Measurements from ENCODE around the gene CMIP.
"Not testable (repeated sequence)": the region's sequence is repeated elsewhere in the genome, so short reads cannot be mapped to it uniquely, and the experiment has no call there.

The CMIP gene

DNA sequence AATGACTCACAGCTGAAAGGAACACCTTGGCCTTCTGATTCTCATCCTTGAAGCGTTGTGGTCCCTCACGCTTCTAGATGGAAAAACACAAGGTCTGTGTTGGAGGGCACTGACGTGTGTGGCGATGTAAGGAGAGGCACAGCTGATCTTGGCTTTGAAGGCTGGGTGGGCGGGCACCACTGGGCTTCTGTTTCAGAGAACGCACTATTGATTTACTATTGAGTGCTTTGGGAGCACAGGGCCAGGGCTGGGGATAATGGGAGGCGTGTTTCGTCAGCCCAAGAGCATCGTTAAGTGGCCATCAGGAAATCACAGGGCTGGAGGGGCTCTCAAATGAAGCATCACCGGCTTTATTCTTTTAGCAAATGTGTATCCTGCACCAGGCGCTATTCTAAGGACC is 70.7 kb downstream of the CMIP start:
- H3K36me3 Mint-ChIP-seq = no peaks in the 10 kb centered on the region
- H3K4me3 Mint-ChIP-seq = no peak overlapping the region
- H3K27ac Mint-ChIP-seq = no peak overlapping the region
- H3K4me1 Mint-ChIP-seq (ENCODE audit: low read depth) = peaks cover 5% of the 10 kb centered on the region
- no peaks in the 10 kb centered on the region for H3K27me3 Mint-ChIP-seq
- H3K9me3 Mint-ChIP-seq (ENCODE audit: low read depth) = no peaks in the 10 kb centered on the region

DNA sequence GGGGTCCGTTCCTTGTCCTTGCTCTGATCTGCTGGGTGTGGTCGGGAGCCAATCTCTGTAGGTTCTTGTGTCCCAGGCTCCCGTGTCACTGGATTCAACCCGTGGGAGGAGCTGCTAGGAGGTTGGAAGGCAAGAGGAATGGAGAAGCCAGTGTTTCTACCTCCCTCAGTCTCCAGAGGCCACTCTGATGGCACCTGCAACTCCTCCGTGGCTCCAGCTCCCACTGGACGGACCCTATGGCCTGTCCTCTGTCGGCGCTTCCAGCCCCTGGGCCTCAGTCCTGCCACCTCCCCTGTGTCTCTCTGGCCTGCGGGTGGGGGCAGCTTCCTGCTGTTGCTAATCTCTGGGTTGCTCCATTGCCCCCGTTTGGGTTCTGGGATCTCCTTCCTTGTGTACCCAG is 71.1 kb downstream of the CMIP start:
- no peaks in the 10 kb centered on the region for H3K9me3 Mint-ChIP-seq (ENCODE audit: low read depth)
- no peak overlapping the region for H3K27ac Mint-ChIP-seq
- peaks cover 8% of the 10 kb centered on the region for H3K4me1 Mint-ChIP-seq (ENCODE audit: low read depth)
- no peaks in the 10 kb centered on the region for H3K27me3 Mint-ChIP-seq
- H3K4me3 Mint-ChIP-seq = no peak overlapping the region
- H3K36me3 Mint-ChIP-seq = no peaks in the 10 kb centered on the region

DNA sequence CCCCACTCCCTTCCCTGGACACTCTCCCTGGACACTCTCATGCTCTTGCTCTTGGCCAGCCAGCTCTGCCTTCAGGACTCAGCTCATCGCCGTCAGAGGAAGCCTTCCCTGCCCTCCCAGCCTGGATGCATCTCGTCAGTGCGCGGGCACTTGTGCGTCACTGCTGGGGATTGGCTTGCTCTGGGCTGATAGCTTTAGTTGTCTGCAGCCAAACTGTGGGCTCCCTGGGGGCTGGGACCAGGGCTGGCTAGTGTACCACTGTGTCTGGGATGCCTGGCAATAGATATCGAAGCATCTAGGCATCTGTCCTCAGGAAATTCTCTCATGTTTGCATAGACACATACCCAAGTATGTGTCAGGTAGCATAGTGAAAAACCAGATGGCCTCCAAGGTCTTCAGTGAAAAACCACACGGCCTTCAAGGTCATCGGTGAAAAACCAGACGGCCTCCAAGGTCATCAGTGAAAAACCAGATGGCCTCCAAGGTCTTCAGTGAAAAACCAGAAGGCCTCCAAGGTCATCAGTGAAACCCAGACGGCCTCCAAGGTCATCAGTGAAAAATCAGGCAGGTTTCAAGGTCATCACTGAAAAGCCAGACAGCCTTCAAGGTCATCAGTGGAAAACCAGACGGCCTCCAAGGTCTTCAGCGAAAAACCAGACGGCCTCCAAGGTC is 72.0 kb downstream of the CMIP start:
- Mint-ChIP-seq H3K4me1 (ENCODE audit: low read depth) (peaks cover 17% of the 10 kb centered on the region), H3K4me3 (no peak overlapping the region), H3K27ac (no peak overlapping the region), H3K27me3 (no peaks in the 10 kb centered on the region), H3K36me3 (no peaks in the 10 kb centered on the region), H3K9me3 (ENCODE audit: low read depth) (no peaks in the 10 kb centered on the region)

DNA sequence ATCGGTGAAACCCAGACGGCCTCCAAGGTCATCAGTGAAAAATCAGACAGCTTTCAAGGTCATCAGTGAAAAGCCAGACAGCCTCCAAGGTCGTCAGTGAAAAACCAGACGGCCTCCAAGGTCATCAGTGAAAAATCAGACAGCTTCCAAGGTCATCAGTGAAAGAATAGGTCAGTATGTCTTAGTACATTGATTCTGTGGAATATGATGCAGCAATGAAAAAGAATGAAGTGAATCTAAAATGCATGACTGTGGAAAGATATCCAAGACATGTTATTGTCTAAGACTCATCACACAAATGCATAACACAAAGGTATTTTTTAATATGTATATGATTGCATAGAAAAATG is 72.5 kb downstream of the CMIP start:
- Mint-ChIP-seq H3K9me3 (ENCODE audit: low read depth) (no peaks in the 10 kb centered on the region), H3K36me3 (no peaks in the 10 kb centered on the region), H3K27me3 (no peaks in the 10 kb centered on the region), H3K27ac (no peak overlapping the region), H3K4me3 (no peak overlapping the region), H3K4me1 (ENCODE audit: low read depth) (peaks cover 20% of the 10 kb centered on the region)

DNA sequence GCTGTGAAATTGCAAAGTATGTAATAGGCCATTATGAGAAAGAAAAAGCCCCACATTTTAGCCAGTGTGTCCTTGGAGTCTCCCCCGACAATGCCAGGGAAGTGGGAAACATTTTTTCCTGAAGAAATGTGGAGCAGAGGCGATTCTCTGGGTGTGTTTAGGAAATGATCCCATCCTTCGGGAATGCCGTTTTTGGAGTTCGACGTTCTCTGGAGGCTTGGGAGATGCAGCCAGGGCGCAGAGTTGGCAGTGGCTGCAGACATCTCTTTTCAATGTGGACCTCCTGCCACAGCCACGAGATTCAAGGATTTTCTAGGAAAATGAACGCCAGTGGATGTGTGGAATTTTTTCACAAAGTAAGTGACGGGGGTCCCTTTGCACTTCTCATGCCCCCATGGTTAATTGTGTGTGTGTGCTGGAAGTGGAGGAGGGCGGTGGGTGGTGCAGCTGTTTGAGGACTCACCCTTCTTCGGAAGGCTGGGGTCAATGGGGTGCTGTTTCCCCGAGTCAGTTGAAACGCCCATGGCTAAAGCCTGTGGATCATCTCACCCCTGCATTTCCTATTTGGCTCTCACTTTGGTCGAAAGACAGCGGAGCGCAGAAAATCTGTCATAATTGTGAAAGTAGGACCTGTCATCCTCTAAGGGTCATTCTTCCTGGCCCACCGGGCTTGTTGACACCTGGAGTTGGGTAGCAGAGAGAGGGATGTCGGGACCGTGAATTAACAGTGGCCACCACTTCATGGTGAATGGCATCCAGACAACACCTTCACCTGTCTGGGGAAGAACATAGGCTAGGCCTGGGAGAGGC is 73.2 kb downstream of the CMIP start:
- H3K27ac Mint-ChIP-seq = no peak overlapping the region
- H3K27me3 Mint-ChIP-seq = no peaks in the 10 kb centered on the region
- no peaks in the 10 kb centered on the region for H3K9me3 Mint-ChIP-seq (ENCODE audit: low read depth)
- no peak overlapping the region for H3K4me3 Mint-ChIP-seq
- no peaks in the 10 kb centered on the region for H3K36me3 Mint-ChIP-seq
- peaks cover 24% of the 10 kb centered on the region for H3K4me1 Mint-ChIP-seq (ENCODE audit: low read depth)

DNA sequence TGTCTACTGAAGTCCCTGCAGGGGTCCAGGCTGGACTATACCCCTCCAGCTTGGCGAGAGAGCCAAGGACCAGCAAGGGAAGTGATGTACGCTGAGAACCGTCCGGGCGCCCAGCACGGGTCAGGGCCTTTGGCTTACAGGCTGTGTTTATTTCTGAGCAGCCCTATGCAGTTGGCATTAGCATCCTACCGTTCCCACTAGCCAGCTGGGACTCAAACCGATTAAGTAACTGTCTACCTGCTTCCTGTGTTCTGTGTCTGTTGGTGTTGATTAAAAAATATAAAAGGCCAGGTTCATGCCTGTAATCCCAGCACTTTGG is 73.8 kb downstream of the CMIP start:
- Mint-ChIP-seq H3K36me3 (peaks cover 4% of the 10 kb centered on the region), H3K27ac (no peak overlapping the region), H3K4me1 (ENCODE audit: low read depth) (peaks cover 23% of the 10 kb centered on the region), H3K9me3 (ENCODE audit: low read depth) (no peaks in the 10 kb centered on the region), H3K27me3 (no peaks in the 10 kb centered on the region), H3K4me3 (no peak overlapping the region)

DNA sequence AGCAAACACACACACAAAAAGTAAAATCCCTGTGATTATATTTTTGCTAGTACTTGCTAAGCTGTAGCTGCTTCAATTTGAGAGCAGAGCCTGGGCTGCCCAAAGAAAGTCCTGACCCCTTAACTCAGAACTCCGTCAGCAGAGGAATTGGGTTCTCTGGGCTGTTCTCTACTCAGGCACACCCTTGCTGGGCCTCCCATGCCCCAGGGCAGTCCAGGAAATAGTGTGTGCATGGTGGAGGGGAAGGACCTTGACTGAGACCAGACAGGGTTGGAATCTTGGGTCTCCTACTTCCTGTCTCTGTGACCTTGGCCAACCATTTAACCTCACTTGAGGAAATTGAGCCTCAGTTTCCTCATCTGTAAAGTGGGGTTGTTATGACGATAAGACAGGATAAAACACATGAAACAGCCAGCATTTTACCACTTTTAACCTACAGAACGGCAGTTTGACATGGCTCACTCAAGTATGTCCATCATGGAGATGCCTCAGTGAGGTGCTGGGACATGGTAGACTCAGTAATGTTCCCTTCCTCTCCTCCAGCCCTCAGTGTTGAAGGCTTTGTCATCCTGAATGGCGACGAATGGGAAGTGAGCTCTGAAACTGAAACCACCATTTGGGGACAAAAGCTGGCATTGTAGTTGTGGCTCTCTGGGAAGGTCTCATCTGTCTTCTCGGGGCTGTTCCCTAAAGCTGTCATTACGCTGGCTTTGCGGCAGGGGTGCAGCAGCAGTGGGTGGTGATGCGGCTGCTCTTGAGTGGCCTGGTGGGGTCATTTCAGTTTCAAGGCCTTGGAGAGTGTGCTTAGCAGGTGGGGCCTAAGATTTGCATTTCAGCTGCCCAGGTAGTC is 74.9 kb downstream of the CMIP start:
- Mint-ChIP-seq H3K27ac (peak overlapping the region; percentile 11), H3K4me3 (no peak overlapping the region), H3K27me3 (no peaks in the 10 kb centered on the region), H3K9me3 (ENCODE audit: low read depth) (no peaks in the 10 kb centered on the region), H3K4me1 (ENCODE audit: low read depth) (peaks cover 22% of the 10 kb centered on the region), H3K36me3 (peaks cover 4% of the 10 kb centered on the region)

DNA sequence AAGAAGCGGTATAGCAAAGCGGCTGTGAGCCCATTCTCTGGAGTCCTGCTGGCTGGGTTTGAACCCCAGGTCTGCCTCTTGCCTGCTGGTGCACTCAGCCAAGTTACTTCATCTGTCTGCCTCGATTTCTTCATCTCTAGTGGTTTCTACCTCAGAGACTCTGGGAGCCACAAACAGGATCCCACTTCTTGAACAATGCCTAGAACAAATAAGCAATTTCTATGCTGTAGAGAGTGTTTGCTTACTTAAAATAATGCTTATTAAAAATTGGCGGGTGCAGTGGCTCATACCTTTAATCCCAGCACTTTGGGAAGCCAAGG is 75.5 kb downstream of the CMIP start:
- Mint-ChIP-seq H3K27me3 (no peaks in the 10 kb centered on the region), H3K36me3 (peaks cover 4% of the 10 kb centered on the region), H3K9me3 (ENCODE audit: low read depth) (no peaks in the 10 kb centered on the region), H3K4me3 (no peak overlapping the region), H3K27ac (no peak overlapping the region), H3K4me1 (ENCODE audit: low read depth) (peaks cover 22% of the 10 kb centered on the region)

DNA sequence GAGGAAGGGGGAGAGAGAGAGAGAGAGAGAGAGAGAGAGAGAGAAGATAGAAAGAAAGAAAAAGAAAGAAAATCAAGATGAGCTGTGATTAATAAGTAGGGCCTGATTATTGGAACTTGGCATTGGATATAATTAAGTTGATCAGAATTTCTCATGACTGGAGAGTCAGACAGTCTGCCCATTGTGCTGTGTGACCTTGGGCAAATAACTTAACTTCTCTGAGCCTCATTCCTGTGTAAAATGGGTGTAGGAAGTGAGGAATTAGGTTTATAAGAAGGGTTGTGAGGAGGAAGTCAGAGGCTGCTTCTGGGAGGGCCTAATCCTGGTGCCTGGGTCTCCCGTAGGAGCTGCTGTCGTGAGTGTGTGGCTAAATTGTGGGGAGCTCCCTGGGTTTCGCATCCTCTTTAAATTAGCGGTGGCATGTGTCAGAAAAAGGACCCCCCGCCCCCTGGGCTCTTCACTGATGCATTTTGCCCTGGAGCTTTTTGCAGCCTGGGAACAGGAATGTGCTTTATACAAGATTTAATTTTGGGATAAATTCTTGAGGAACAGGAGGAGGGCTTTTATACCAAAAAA is 76.0 kb downstream of the CMIP start:
- peaks cover 22% of the 10 kb centered on the region for H3K4me1 Mint-ChIP-seq (ENCODE audit: low read depth)
- no peak overlapping the region for H3K4me3 Mint-ChIP-seq
- H3K36me3 Mint-ChIP-seq = peaks cover 4% of the 10 kb centered on the region
- no peaks in the 10 kb centered on the region for H3K9me3 Mint-ChIP-seq (ENCODE audit: low read depth)
- no peaks in the 10 kb centered on the region for H3K27me3 Mint-ChIP-seq
- peak overlapping the region; percentile 54 for H3K27ac Mint-ChIP-seq

DNA sequence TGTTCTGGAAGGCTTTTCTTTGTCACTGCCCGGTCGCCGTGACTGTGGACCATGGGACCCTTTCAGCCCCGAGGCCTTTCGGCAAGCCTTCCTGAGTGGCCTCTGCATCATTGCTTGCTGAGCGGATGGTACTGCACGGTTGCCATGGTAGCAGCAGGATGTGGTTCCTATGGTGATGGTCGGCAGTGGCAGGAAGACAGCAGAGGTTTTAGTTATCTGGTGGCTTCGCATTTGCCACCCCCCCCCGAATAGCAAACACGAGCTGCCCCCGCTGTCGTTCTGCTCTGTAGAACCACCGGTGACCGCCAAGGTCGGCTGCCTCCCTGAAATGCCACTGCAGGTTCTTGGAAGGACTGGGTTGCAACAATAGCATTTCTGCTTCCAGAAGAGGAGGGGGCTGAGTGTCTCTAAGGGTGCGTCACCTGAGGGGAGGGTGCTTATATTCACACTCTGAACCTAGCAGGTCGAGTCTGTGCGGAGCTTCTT is 76.6 kb downstream of the CMIP start:
- H3K4me3 Mint-ChIP-seq = no peak overlapping the region
- H3K36me3 Mint-ChIP-seq = peaks cover 4% of the 10 kb centered on the region
- H3K4me1 Mint-ChIP-seq (ENCODE audit: low read depth) = peaks cover 22% of the 10 kb centered on the region
- no peaks in the 10 kb centered on the region for H3K27me3 Mint-ChIP-seq
- H3K27ac Mint-ChIP-seq = peak overlapping the region; percentile 50
- H3K9me3 Mint-ChIP-seq (ENCODE audit: low read depth) = no peaks in the 10 kb centered on the region

DNA sequence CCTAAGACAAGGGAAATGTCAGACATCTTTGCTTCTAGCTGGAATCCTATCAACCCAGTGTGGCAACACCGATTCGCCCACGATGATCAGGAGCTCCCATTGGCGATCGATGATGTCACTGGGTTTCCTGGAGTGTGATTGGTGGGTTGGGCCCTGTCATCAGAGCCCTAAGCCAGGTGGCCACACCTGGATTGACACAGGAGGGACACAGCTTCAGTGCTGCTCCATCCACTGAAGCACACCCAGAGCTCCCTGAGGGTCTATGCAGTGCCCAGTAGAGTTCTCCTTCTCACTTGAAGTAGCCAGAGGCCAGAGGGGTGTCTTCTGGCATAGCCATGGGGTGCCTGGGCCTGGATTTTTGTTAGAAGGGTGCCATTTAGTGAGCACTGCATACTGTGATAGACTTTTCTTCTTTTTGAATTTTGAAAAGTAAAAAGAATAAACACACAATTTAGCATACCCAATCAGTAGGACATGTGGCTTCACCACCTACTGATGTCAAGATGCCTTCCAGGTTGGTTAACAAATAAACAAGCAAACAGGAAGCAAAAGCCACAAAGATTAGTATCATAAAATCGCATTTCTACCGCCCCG is 77.6 kb downstream of the CMIP start:
- Mint-ChIP-seq H3K4me3 (no peak overlapping the region), H3K36me3 (peaks cover 7% of the 10 kb centered on the region), H3K4me1 (ENCODE audit: low read depth) (peaks cover 27% of the 10 kb centered on the region), H3K27ac (no peak overlapping the region), H3K27me3 (no peaks in the 10 kb centered on the region), H3K9me3 (ENCODE audit: low read depth) (no peaks in the 10 kb centered on the region)

DNA sequence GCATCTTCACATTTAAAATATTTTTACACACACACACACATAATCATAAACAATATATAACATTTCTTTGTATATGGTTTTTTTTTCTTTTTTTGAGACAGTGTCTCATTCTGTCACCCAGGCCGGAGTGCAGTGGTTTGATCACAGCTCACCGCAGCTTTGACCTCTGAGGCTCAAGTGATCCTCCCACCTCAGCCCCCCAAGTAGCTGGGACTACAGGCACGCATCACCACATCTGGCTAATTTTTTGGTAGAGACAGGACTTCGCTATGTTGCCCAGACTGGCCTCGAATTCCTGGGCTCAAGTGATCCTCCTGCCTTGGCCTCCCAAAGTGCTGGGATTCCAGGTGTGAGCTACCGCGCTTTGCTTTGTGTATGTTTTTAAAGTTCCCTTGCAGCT is 78.2 kb downstream of the CMIP start:
- peaks cover 33% of the 10 kb centered on the region for H3K4me1 Mint-ChIP-seq (ENCODE audit: low read depth)
- not testable (repeated sequence) for H3K4me3 Mint-ChIP-seq, H3K27me3 Mint-ChIP-seq

DNA sequence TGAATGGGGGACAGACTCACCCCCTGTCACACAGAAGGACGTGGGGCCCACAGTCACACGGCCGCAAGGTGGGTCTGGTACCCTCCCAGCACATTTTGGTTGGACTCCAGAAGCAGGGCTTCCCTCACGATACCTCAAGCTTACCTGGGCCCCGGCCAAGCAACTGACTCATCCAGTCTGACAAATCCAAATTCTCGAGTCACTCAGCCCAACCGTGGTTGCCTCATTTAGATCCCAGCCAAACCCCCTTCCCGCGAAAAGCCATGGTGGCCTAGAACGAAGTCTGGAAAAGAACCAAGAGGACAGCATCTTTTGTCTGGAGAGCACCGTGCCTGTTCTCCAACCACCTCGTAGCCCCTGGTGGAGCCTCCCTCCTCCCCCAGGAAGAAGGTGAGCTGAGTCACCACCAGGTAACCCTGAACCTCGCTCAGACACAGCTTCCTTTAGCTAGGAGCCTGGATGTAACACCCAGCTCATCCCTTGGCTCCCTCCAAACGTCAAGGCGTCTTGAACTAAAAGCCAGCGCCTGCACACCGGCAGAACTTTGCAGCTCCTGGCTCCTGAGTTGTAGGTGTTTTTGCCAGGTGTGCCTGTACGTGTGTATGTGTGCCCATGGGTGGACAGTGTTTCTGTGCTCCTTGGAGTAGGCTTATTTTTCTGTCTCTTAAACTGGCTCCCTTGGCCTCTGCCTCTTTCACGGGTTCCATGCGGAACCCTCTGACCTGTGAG is 78.9 kb downstream of the CMIP start:
- H3K4me3 Mint-ChIP-seq = no peak overlapping the region
- H3K27me3 Mint-ChIP-seq = no peaks in the 10 kb centered on the region
- H3K36me3 Mint-ChIP-seq = peaks cover 7% of the 10 kb centered on the region
- peaks cover 35% of the 10 kb centered on the region for H3K4me1 Mint-ChIP-seq (ENCODE audit: low read depth)
- H3K27ac Mint-ChIP-seq = no peak overlapping the region
- no peaks in the 10 kb centered on the region for H3K9me3 Mint-ChIP-seq (ENCODE audit: low read depth)

More for the DNA sequence above, 78.2 kb downstream of the CMIP start:
- not testable (repeated sequence) for H3K9me3 Mint-ChIP-seq (ENCODE audit: low read depth); H3K27ac Mint-ChIP-seq; H3K36me3 Mint-ChIP-seq

DNA sequence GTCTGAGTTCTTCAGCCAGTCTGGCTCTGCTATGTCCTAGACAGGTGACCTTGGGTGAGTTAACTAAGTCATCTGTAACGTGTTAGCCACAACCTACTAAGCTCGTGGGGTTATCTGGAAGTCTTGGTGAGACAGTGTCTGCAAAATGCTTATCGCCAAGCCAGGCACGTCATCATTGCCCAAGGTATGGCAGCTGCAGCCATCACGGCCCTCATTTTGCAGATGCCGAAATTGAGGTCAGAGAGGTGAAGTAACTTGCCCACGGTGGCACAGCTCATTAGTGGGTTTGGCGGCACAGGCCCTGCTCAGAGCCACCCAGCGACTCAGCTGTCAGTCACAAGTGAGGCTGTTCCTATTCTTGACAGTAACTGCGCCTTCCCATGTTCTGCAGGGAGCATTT is 79.8 kb downstream of the CMIP start:
- H3K27ac Mint-ChIP-seq = no peak overlapping the region
- no peaks in the 10 kb centered on the region for H3K27me3 Mint-ChIP-seq
- peaks cover 7% of the 10 kb centered on the region for H3K36me3 Mint-ChIP-seq
- peaks cover 36% of the 10 kb centered on the region for H3K4me1 Mint-ChIP-seq (ENCODE audit: low read depth)
- H3K4me3 Mint-ChIP-seq = no peak overlapping the region
- no peaks in the 10 kb centered on the region for H3K9me3 Mint-ChIP-seq (ENCODE audit: low read depth)
